HT1080 (cell line): ENCODE data around the gene TTLL1. TPM values are rescaled to one million over a fixed set of nuclear protein-coding genes. Genes with fewer than 3 reads are reported as not detected.

Source experiments
- DNase-seq: peaks from one replicate; pipeline ENCODE4 v3.0.0-alpha.2; 2015; ENCODE audit warnings: low read depth
- total RNA-seq: library from RNA; depleted of rRNA; stranded (reverse); fragments of >200 nt; shearing (Covaris generic); gene quantifications from 2 replicates; pipeline ENCODE4 v1.2.3, GENCODE V29; 2014

The TTLL1 gene
- total RNA-seq, 1 experiment from 2014 or later, result 0.39 TPM

GRCh38 chr22:43014869-43015676, 74.1 kb downstream of the TTLL1 start, which contains the start of gene PACSIN2:
PACSIN2 (minus strand) TSS chr22:43015149; CDS start chr22:42912080, 103,069 bp downstream.
- peak; percentile 95 for DNase-seq

- DNase-seq, result peak; percentile 43
Measured at GRCh38 chr22:43014316-43014868, 74.8 kb downstream of the TTLL1 start.

GRCh38 chr22:43013355-43014315, 75.6 kb downstream of the TTLL1 start:
- peak; percentile 49 for DNase-seq

GRCh38 chr22:43012390-43012789, 76.8 kb downstream of the TTLL1 start:
- no peak for DNase-seq

GRCh38 chr22:43011079-43011478, 78.1 kb downstream of the TTLL1 start:
- no peak for DNase-seq

GRCh38 chr22:43009444-43009843, 79.7 kb downstream of the TTLL1 start:
- DNase-seq, result no peak

- DNase-seq, result no peak
Measured at GRCh38 chr22:43008921-43009320, 80.3 kb downstream of the TTLL1 start.

GRCh38 chr22:43008509-43008908, 80.7 kb downstream of the TTLL1 start:
- DNase-seq, result no peak

- peak; percentile 69 for DNase-seq
Measured at GRCh38 chr22:43007519-43008102, 81.6 kb downstream of the TTLL1 start.

GRCh38 chr22:43006753-43007152, 82.4 kb downstream of the TTLL1 start:
- no peak for DNase-seq

GRCh38 chr22:43006016-43006505, 83.1 kb downstream of the TTLL1 start:
- DNase-seq, result no peak

- DNase-seq, result peak; percentile 31
Measured at GRCh38 chr22:43005106-43005505, 84.1 kb downstream of the TTLL1 start.

- no peak for DNase-seq
Measured at GRCh38 chr22:43004362-43005035, 84.7 kb downstream of the TTLL1 start.

GRCh38 chr22:43002202-43002586, 87.0 kb downstream of the TTLL1 start:
- peak; percentile 86 for DNase-seq

- DNase-seq, result peak; percentile 25
Measured at GRCh38 chr22:43001271-43002201, 87.7 kb downstream of the TTLL1 start.

- peak; percentile 33 for DNase-seq
Measured at GRCh38 chr22:43000441-43001175, 88.6 kb downstream of the TTLL1 start.

- DNase-seq, result no peak
Measured at GRCh38 chr22:42997582-42998090, 91.6 kb downstream of the TTLL1 start.

GRCh38 chr22:42996646-42997365, 92.4 kb downstream of the TTLL1 start:
- no peak for DNase-seq
